H1 (cell line): Measurements from ENCODE around the gene TFAP2D. TPM values are rescaled to one million over a fixed set of nuclear protein-coding genes. Genes with fewer than 3 reads are reported as not detected.

Experiments used
- CTCF ChIA-PET: fragments of 300-600 bp; sonication (Branson Sonifier 250); formaldehyde crosslinking; loops from one replicate; lab custom pipeline; 2021; ENCODE audit not compliant: partially characterized antibody; lab: Charles Lee
- POLR2A ChIA-PET: fragments of 300-600 bp; sonication (Branson Sonifier 250); formaldehyde crosslinking; loops from one replicate; lab custom pipeline; 2021; ENCODE audit warnings: inconsistent platforms; ENCODE audit not compliant: partially characterized antibody; lab: Charles Lee
- DNase-seq, 2 experiments: peaks; one replicate each; pipeline versions ENCODE4 v3.0.0 to v3.0.0-alpha.2; 2010 to 2022; ENCODE audit warnings: low spot score in 2 of 2, low read depth in 1 of 2, mixed read lengths in 1 of 2
- FAIRE-seq: peaks from 2 replicates; lab custom pipeline; 2011; peaks lifted over from hg19 to GRCh38; lab: Jason Lieb, UNC
- H2AFZ ChIP-seq: 2 replicates; pipeline ENCODE4 v1.8.1; 2012; ENCODE audit warnings: low read length, inconsistent platforms
- H2AK5ac ChIP-seq: 2 replicates; pipeline ENCODE4 v1.6.1; 2013; ENCODE audit warnings: low read depth, low read length
- H2BK120ac ChIP-seq: replicated peaks from 2 replicates; pipeline ENCODE3; 2013; ENCODE audit warnings: low read depth, low read length, inconsistent platforms
- H2BK12ac ChIP-seq: 2 replicates; pipeline ENCODE4 v1.6.1; 2013; ENCODE audit warnings: low read depth, low read length
- H2BK15ac ChIP-seq: 2 replicates; pipeline ENCODE4 v1.6.1; 2013; ENCODE audit warnings: low read length
- H2BK20ac ChIP-seq: 2 replicates; pipeline ENCODE4 v1.6.1; 2013; ENCODE audit warnings: low read length
- H2BK5ac ChIP-seq: 2 replicates; pipeline ENCODE4 v1.6.1; 2013; ENCODE audit warnings: low read depth, low read length
- H3K14ac ChIP-seq: 2 replicates; pipeline ENCODE4 v1.6.1; 2013; ENCODE audit warnings: inconsistent platforms; ENCODE audit not compliant: insufficient read length
- H3K18ac ChIP-seq: 2 replicates; pipeline ENCODE4 v1.6.1; 2013; ENCODE audit warnings: low read length; ENCODE audit errors: extremely low read depth
- H3K23ac ChIP-seq: 2 replicates; pipeline ENCODE4 v1.6.1; 2013; ENCODE audit warnings: inconsistent platforms; ENCODE audit not compliant: insufficient read length
- H3K23me2 ChIP-seq: 2 replicates; pipeline ENCODE4 v1.6.1; 2013; ENCODE audit warnings: low read depth, low read length
- H3K27ac ChIP-seq: 2 replicates; pipeline ENCODE4 v1.6.1; 2011; ENCODE audit warnings: low read depth, low read length, inconsistent platforms
- H3K27me3 ChIP-seq, 4 experiments: replicated peaks in 1 of 4; 1 replicate in 1 of 4; 2 replicates in 3 of 4; pipeline versions ENCODE4 v1.6.1 to v1.8.1; 2011 to 2013; ENCODE audit warnings: low read length in 3 of 4, mild to moderate bottlenecking in 3 of 4, inconsistent platforms in 2 of 4, mixed read lengths in 2 of 4, moderate library complexity in 1 of 4; ENCODE audit not compliant: control insufficient read depth in 3 of 4, insufficient read depth in 3 of 4; ENCODE audit errors: extremely low read depth in 1 of 4
- H3K36me3 ChIP-seq, 4 experiments: 2 replicates each; pipeline versions ENCODE4 v1.6.1 to v1.8.1; 2011 to 2013; ENCODE audit warnings: mild to moderate bottlenecking in 4 of 4, low read length in 3 of 4, moderate library complexity in 2 of 4, control low read depth in 1 of 4, inconsistent platforms in 1 of 4; ENCODE audit not compliant: insufficient read depth in 4 of 4, control insufficient read depth in 2 of 4
- H3K4ac ChIP-seq: replicated peaks from 2 replicates; pipeline ENCODE3; 2013; ENCODE audit warnings: low read length, low read depth, mixed read lengths, inconsistent platforms; ENCODE audit not compliant: insufficient read length
- H3K4me1 ChIP-seq, 4 experiments: replicated peaks in 1 of 4; 1 replicate in 1 of 4; 2 replicates in 3 of 4; pipeline versions ENCODE4 v1.6.1 to v1.8.1; 2011 to 2013; ENCODE audit warnings: low read length in 3 of 4, inconsistent platforms in 2 of 4, mixed read lengths in 1 of 4; ENCODE audit not compliant: insufficient read depth in 4 of 4, control insufficient read depth in 3 of 4
- H3K4me2 ChIP-seq, 2 experiments: 2 replicates each; pipeline versions ENCODE4 v1.6.1 to v1.8.1; 2011 to 2013; ENCODE audit warnings: low read depth in 2 of 2, low read length in 2 of 2, control low read depth in 1 of 2, inconsistent platforms in 1 of 2, mild to moderate bottlenecking in 1 of 2; ENCODE audit not compliant: insufficient read depth in 1 of 2
- H3K4me3 ChIP-seq, 4 experiments: fragments of 200-600, 300-600 bp in 1 of 4; sonication (generic), shearing (Covaris generic), sonication (Bioruptor Twin) in 1 of 4; 2 replicates each; pipeline versions ENCODE4 v1.5.1 to v1.8.1; 2011 to 2016; ENCODE audit warnings: low read length in 4 of 4, low read depth in 3 of 4, control low read depth in 2 of 4, inconsistent platforms in 2 of 4, mild to moderate bottlenecking in 2 of 4, mixed read lengths in 1 of 4, moderate library complexity in 1 of 4; ENCODE audit not compliant: insufficient read depth in 2 of 4; ENCODE audit errors: extremely low read depth in 1 of 4
- H3K56ac ChIP-seq: replicated peaks from 2 replicates; pipeline ENCODE3; 2013; ENCODE audit warnings: low read depth, mild to moderate bottlenecking, mixed read lengths, low read length, inconsistent platforms; ENCODE audit not compliant: insufficient read length
- H3K79me1 ChIP-seq: 2 replicates; pipeline ENCODE4 v1.6.1; 2013; ENCODE audit warnings: low read depth, low read length, control low read depth
- H3K79me2 ChIP-seq, 2 experiments: 2 replicates each; pipeline versions ENCODE4 v1.6.1 to v1.8.1; 2012 to 2013; ENCODE audit warnings: low read length in 2 of 2, mild to moderate bottlenecking in 2 of 2, inconsistent platforms in 1 of 2; ENCODE audit not compliant: insufficient read depth in 2 of 2, control insufficient read depth in 1 of 2
- H3K9ac ChIP-seq, 4 experiments: replicated peaks in 1 of 4; 1 replicate in 1 of 4; 2 replicates in 3 of 4; pipeline versions ENCODE4 v1.6.1 to v1.8.1; 2011 to 2013; ENCODE audit warnings: low read depth in 3 of 4, low read length in 3 of 4, control low read depth in 2 of 4, mild to moderate bottlenecking in 2 of 4, moderate library complexity in 2 of 4, inconsistent platforms in 1 of 4; ENCODE audit errors: extremely low read depth in 1 of 4
- H3K9me3 ChIP-seq, 2 experiments: 2 replicates each; pipeline versions ENCODE4 v1.6.1 to v1.8.1; 2012 to 2013; ENCODE audit warnings: mild to moderate bottlenecking in 2 of 2, moderate library complexity in 2 of 2, control low read depth in 1 of 2, inconsistent platforms in 1 of 2, low read depth in 1 of 2, low read length in 1 of 2, mixed read lengths in 1 of 2; ENCODE audit not compliant: insufficient read depth in 2 of 2
- H4K20me1 ChIP-seq, 2 experiments: replicated peaks in 1 of 2; 2 replicates each; pipeline versions ENCODE3 to v1.8.1; 2011 to 2013; ENCODE audit warnings: inconsistent platforms in 2 of 2, low read length in 2 of 2, mild to moderate bottlenecking in 1 of 2; ENCODE audit not compliant: insufficient read depth in 2 of 2, control insufficient read depth in 1 of 2
- H4K5ac ChIP-seq: 2 replicates; pipeline ENCODE4 v1.6.1; 2013; ENCODE audit warnings: low read length, low read depth, mixed read lengths, inconsistent platforms; ENCODE audit not compliant: insufficient read length
- H4K8ac ChIP-seq: 2 replicates; pipeline ENCODE4 v1.8.0; 2013; ENCODE audit warnings: mild to moderate bottlenecking, moderate library complexity, low read length, inconsistent platforms; ENCODE audit not compliant: insufficient read depth; ENCODE audit errors: extremely low read depth
- H4K91ac ChIP-seq: replicated peaks from 2 replicates; pipeline ENCODE3; 2013; ENCODE audit warnings: low read length, mixed read lengths, inconsistent platforms; ENCODE audit not compliant: insufficient read length
- CBX8 ChIP-seq: fragments of 300-800, 300-1000 bp; sonication (generic); IDR thresholded peaks from 2 replicates; pipeline ENCODE4 v1.7.1; 2016; ENCODE audit warnings: low read depth, low read length, borderline replicate concordance
- EZH2 ChIP-seq: fragments of 200-600 bp; sonication (generic); IDR thresholded peaks from 2 replicates; pipeline ENCODE4 v1.7.1; 2012; ENCODE audit warnings: low read depth, mild to moderate bottlenecking, moderate library complexity, low read length, inconsistent platforms; ENCODE audit not compliant: severe bottlenecking
- POLR2AphosphoS5 ChIP-seq: IDR thresholded peaks from 2 replicates; pipeline ENCODE4 v1.6.1; 2011; ENCODE audit warnings: low read depth, low read length
- POU5F1 ChIP-seq: IDR thresholded peaks from 2 replicates; pipeline ENCODE4 v1.6.1; 2011; ENCODE audit warnings: low read depth, mild to moderate bottlenecking, low read length, moderate library complexity
- RNF2 ChIP-seq: fragments of 200-900, 300-1000 bp; sonication (generic); IDR thresholded peaks from 2 replicates; pipeline ENCODE4 v1.7.1; 2016; ENCODE audit warnings: borderline replicate concordance, low read depth, mild to moderate bottlenecking, antibody characterized with exemption, low read length; ENCODE audit not compliant: poor library complexity, severe bottlenecking; ENCODE audit errors: missing control alignments
- SIX5 ChIP-seq: IDR thresholded peaks from 2 replicates; pipeline ENCODE4 v1.6.1; 2011; ENCODE audit warnings: mild to moderate bottlenecking, low read depth, low read length
- SUZ12 ChIP-seq: fragments of 200-600 bp; sonication (generic); IDR thresholded peaks from 2 replicates; pipeline ENCODE4 v1.6.1; 2012; ENCODE audit warnings: mild to moderate bottlenecking, inconsistent platforms, low read length, moderate library complexity, mixed read lengths
- WGBS, 2 experiments: shearing (Covaris generic) in 1 of 2; methylation state at CpG; one replicate each; pipeline versions ENCODE4 v1.1.6 to v1.1.7; 2013 to 2015; ENCODE audit warnings: low lambda C conversion rate in 2 of 2, mixed read lengths in 2 of 2, inconsistent platforms in 1 of 2, low coverage in 1 of 2, missing lambda C conversion rate in 1 of 2; ENCODE audit not compliant: insufficient replicate concordance in 2 of 2, insufficient coverage in 1 of 2, insufficient read length in 1 of 2; ENCODE audit errors: extremely low coverage in 1 of 2, missing lambda C conversion rate in 1 of 2; 5-methylcytosine and 5-hydroxymethylcytosine counted together
- polyA plus RNA-seq, 7 experiments: library from polyadenylated mRNA; depleted of rRNA in 3 of 7; stranded (reverse) in 5 of 7; unstranded in 2 of 7; fragments of >200 nt in 5 of 7; fragments of 200-250 nt in 2 of 7; gene quantifications; 1 replicate in 5 of 7; 2 replicates in 1 of 7; 4 replicates in 1 of 7; pipeline versions ENCODE4 v1.2.1 to v1.2.3, GENCODE V29; 2011 to 2013; ENCODE audit warnings: missing spikeins in 2 of 7, mixed read lengths in 2 of 7
- total RNA-seq: library from RNA; stranded (reverse); fragmentation: NEBNext Ultra II Directional; extraction: Animal tissue kit (Norgen Biotek cat#: 25700); gene quantifications from 2 replicates; pipeline ENCODE4 v1.2.1, GENCODE V29; 2021

Gene TFAP2D
- total and polyA plus RNA-seq, 2 of the 8 experiments (the other 6 are each of a cell fraction or from before 2014, with no cell fraction given), result not detected

DNA sequence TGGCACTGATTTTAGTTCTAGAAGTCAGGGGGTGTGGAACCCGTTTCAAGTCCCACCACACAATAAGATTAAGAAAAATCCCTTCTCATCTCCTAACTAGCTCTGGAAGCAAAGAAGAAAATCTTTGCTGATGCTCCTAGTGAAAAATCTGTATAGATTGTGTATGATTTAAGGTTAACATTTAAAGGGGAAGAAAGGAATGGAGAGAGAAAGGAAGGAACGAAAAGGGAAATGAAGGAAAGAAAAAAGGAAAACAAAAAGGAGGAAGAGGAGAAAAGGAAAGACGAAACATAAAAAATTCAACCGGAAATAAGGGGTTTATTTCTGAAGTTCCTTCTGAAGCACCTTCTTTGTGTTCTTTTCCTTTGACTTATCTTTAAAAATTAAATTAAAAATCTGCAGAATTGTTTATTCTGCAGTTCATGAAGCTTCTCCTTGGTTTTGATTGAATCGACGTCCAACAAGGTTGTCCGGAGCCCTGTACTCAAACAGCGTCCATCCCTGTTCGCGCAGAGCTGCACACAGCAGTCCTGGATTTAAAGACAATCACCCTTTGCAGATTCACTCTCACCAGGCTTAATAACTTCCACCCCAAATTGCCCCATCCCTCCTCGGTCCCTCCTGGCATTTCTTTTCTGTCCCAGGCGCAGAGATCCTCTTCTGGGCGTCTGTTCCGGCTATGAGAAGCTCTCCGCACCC, 103.8 kb downstream of the TFAP2D start:
- Histone ChIP-seq H3K27me3 (peaks cover 44 to 69% (median 56%) of the 10 kb centered on the region in 4 experiments), H3K23ac (no peak overlapping the region), H2AK5ac (no peak overlapping the region), H3K79me1 (no peaks in the 10 kb centered on the region), H4K5ac (no peak overlapping the region), H2BK5ac (no peak overlapping the region), H4K8ac (no peak overlapping the region), H3K4ac (no peak overlapping the region), H3K4me1 (peaks cover 0 to 15% (median 8%) of the 10 kb centered on the region in 4 experiments; a peak in 6 of 7 replicates), H3K23me2 (peaks cover 5% of the 10 kb centered on the region; the same call in 1 of the 2 replicates), H3K4me2 (peak overlapping the region in 1 of 2 experiments; percentile 28; a peak in 2 of 4 replicates), H3K4me3 (peak overlapping the region in 1 of 4 experiments; percentile 4; a peak in 4 of 8 replicates), H3K9ac (no peak overlapping the region), H3K9me3 (no peaks in the 10 kb centered on the region), H4K20me1 (peaks cover under 1 to 2% of the 10 kb centered on the region in 2 experiments), H2BK120ac (no peak overlapping the region), H3K18ac (no peak overlapping the region), H2BK15ac (no peak overlapping the region), H2AFZ (no peak overlapping the region), H2BK20ac (no peak overlapping the region), H3K14ac (no peak overlapping the region), H3K56ac (no peak overlapping the region), H4K91ac (no peak overlapping the region), H3K36me3 (peaks cover 0 to 3% (median 0%) of the 10 kb centered on the region in 4 experiments; a peak in 1 of 8 replicates), H3K27ac (no peak overlapping the region), H3K79me2 (no peaks in the 10 kb centered on the region), H2BK12ac (no peak overlapping the region)
- POLR2A ChIA-PET, result interaction anchor here (0.6 kb wide), 1 partner anchor 936 kb away, joined by 3 read pairs; no protein-coding TSS in a partner anchor
- no peak for FAIRE-seq
- 14% methylated on average over 15 of the region's 15 CpGs; no CpG with 5 or more reads in 1 of the 2 experiments for WGBS, 2 experiments
- no peak for TF ChIP-seq SIX5
- TF ChIP-seq CBX8, result peak; percentile 72; the same call in 1 of the 2 replicates
- peak; percentile 66 for TF ChIP-seq EZH2
- TF ChIP-seq POU5F1, result no peak
- peak; percentile 81 for TF ChIP-seq SUZ12
- TF ChIP-seq RNF2, result peak; percentile 99
- TF ChIP-seq POLR2AphosphoS5, result no peak
- CTCF ChIA-PET, result interaction anchor here (0.9 to 2.9 kb wide), 10 partner anchors 8 to 937 kb away, joined by 3 to 11 read pairs (median 4); no protein-coding TSS in a partner anchor
- no peak for DNase-seq
